Stimulated activated CD4-positive, alpha-beta T cell treated with anti-CD3 and anti-CD28 coated beads, Interleukin-2, amount 100 ng/mL, for 24 hours (primary cell): Measurements from ENCODE around the gene ZIC3.

Source experiments
- DNase-seq, 2 donors: peaks; one replicate each; pipeline ENCODE4 v3.0.0-alpha.2; 2020

ZIC3 gene

DNA sequence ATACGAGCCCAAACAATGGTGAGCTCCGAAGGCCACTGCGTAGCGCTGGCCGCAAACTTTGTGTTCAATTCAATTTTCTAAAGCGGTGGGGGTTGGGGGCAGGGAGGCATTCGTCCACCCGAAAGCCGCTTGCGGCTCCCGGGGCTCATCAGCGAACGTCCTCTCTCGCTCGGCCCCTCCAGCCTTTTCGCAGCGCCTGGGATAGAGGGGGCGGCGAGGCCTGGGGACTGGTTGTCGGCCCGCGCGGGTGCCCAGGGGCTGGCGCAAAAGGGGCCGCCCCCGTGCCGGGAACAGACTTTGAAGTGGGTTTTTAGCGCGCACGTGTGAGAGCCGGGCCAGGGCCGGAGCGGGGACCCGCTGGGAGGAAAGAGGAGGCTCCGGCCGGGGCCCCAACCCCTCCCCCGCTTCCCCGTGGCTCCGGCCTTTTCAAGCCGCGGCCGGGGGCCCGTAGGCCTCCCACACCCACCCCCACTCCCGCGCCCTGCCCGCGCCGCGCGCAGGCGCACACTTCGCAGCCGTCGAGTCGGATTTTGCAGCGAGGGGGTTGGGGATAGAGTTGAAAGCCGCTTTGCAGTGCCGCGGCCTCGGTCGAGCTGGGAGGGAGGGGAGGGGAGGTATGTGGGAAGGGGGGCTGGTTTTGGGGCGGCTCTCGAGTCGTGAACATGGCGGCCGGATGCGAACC lies 8.3 kb downstream of the ZIC3 start:
- DNase-seq: no peak

DNA sequence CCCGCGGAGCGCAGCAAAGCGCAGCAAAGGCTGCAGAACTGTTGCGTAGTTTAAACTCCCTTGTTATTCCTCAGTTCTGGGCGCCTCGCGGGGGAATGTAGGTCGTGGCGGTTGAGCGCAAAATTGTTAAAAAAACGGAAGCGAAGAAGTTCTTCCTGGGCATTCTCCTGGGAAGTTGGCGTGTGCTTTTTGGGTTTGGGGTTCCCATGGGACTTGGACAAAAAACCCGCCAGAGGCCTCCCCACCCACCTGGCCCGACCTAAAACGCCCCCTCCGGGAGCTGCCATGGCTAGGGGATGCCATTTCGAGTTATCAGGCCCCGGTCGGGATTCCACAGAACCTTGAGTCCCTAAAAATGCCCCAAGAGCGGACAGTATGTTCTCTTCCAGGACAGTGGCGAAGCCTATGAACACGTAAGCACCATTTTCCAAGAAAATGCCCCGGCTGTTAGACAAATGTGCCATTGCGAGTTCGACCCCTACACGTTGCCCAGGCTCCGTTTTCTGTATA lies 8.9 kb downstream of the ZIC3 start:
- DNase-seq: no peak

DNA sequence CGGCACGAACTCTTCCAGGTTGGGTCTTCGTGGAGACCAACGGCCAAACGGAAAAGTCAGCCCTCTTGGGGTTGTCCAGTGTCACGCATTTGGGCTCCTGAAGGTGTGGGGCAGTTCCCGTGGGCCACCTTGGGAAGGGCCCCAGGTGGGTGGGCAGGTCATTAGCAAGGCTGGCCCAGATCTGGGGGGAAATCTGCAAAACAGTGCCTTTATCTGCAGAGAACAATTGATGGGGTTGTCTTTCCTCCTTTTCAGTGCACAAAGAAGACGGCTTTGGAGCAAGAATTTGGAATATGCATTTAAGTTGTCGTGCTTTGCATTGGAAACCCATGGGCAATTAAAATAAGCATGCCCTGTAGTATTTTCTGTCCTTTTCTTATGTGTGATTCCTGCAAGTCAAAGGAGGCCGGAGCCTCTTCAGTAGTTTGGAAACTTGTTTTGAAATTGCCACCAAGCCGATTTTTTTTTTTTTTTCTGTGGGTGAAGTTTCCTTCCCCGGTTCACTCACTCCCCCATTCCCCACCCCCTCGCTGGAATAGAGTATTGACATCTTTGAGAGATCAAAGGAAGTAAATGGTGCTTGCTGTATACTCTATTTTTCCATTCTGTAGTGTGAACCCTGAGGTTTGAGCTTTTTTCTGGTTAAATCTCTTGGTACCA lies 9.8 kb downstream of the ZIC3 start:
- no peak for DNase-seq

DNA sequence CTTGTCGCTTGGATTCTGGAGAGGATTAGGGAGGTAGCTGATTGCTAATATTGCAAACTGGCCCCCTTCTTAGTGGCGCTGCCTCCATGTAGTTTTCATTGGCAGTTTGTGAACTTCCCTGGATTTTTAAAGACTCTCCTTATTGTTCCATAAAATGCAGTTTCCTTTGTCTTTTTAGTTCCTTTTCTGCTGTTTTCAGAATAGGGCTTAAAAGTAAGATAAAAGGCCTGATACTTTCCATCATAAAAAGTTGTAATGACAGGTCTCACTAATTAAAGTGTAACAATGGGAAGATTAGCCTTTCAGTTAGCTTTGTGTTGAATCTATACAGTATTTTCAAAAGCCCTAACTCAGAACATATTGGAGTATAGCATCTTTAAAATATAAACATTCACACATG lies 21.2 kb downstream of the ZIC3 start:
- no peak for DNase-seq

DNA sequence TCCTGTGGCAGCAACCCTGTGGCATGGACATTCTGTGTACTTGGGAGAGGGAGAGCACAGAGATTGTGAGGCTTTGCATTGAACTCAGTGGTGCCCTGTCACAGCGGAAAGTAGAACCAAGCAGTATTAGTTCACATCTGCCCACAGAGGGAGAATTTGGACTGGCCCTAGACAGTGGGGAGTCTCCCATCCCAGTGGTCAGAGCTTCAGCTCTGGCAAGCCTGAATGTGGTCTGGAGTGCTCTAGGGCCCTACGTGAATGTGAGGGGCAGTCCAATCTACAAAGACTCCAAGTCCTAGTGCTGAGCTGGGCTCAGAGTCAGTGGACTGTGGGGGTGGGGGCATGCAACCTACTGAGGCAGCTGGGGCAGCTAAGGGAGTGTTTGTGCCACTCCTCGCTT lies 34.8 kb downstream of the ZIC3 start:
- no peak for DNase-seq
